HG03097 (cell line): Measurements from ENCODE around the gene SUN1.

Source experiments
- ATAC-seq: cut with Tn5 transposase; IDR thresholded peaks from one replicate; pipeline ENCODE4 v1.9.1; 2021; ENCODE audit not compliant: unreplicated experiment, low FRiP score

Gene SUN1

DNA sequence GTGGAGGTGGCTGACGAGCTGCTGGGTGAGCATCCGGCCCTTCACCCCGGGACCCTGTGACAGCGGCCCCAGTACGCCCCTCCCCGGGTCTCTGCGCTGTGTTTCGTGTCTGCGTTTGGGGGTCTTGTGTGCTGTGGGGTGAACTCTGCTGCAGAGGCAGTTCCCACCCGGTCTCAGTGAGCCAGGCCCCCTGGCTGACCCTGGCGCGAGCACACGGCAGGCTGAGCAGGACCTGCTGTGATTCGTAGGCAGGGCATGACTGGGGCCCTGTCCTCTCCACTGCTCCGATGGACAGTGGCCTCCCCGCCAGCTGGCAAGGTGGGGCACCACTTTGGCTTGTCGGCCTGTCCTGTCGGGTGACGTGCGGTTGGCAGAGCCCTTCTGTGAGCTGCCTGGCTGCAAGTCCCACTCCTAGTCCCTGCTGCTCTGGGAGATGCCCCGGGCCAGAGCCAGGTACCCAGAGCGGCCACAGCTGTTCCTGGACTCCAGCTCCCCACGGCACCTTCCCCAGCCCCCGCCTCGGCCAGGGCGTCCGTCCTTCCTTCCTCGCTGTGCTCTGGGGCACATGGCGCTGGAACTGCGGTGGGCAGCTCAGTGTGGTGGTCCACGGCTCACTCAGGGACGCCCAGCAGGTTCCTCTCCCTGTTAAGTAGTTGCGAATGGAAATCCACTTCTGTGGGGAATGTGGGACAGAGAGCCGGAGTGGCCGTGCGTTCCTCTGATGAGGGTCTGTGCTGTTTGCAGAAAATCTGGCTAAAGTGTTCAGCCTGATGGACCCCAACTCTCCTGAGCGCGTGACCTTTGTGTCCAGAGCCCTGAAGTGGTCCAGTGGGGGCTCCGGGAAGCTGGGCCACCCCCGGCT is 54.6 kb downstream of the SUN1 start:
- ATAC-seq: no peak

DNA sequence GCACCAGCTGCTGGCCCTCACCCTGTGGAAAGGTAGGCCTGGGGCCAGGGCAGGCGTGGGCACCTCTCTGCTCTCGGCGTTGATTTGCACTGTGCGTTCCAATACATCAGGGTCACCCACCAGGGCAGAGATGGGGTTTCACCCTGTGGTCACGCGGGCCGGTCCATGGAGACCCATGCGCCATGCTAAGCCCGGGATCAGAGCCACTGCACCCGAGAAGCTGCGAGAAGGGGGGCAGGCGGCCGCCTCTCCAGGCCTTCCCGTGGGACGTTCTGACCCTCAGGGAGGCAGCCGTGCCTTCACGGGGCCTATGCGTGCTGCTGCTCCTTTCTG is 55.2 kb downstream of the SUN1 start:
- ATAC-seq: no peak

DNA sequence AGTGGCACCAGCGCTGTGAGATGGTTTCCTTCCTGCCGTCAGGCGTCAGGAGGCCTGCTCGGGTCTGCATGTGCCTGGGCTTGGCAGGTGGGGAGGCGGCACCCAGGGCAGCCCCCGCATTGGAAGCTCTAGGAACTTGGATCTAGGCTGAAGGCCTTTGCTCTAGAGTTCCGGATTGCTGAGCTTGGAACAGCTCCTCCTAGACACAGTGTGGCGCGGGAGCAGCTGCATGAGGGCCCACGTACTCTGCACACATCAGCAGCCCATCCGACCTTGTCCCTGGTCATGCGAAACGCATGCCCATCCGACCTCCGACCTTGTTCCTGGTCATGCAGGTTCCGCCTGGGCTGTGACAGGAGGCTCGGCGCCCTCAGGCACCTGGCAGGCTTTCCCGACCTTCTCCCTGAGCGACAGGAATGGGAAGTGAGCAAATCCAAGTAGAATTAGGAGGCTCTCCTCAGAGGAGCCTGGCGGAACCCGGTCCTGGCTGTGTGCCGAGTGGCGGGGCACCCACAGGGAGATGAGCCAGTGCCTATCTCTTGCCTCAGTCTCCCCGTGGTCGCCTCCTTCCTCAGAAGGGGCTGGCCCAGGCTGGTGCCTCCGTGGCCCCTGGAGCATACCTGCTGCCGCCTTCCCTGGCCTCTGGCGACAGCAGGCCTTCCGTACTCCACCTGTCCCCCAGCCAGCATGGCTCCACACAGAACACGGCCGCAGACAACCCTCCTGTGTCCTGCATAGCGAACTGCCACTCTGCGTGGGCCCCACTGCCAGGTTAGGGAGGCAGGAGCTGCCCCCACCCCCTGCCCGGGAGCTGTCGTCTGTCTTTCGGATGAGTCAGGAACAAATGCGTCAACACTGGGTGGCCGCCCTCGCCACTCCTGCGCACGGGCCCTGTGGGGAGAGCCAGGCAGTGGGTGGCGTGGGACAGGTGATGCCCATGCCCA is 56.1 kb downstream of the SUN1 start:
- no peak for ATAC-seq

DNA sequence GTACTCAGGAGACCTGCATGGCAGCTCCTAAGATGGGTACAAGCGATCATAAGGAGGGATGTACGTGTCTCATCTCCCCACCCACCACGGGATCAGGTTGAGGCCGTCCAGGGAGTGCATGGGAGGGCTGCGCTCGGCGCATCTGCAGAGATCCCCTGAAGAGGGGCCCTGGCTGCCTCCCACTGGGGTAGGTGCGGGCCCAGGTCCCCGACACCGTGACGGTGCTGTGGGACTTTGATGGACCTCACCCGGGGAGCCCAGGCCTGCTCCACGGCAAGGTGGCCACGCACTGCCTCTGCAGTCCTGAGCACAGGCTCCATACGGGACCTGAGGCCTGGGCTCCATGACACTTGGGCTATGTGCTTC is 56.7 kb downstream of the SUN1 start:
- ATAC-seq: no peak

GRCh38 chr7:889391-889790 is 57.1 kb downstream of the SUN1 start:
- no peak for ATAC-seq

- no peak for ATAC-seq
Observed at GRCh38 chr7:890868-891267, 58.6 kb downstream of the SUN1 start.

- no peak for ATAC-seq
Observed at GRCh38 chr7:891291-891690, 59.0 kb downstream of the SUN1 start.

- no peak for ATAC-seq
Observed at GRCh38 chr7:891805-892204, 59.5 kb downstream of the SUN1 start.

GRCh38 chr7:892648-893593 is 60.6 kb downstream of the SUN1 start:
- no peak for ATAC-seq

DNA sequence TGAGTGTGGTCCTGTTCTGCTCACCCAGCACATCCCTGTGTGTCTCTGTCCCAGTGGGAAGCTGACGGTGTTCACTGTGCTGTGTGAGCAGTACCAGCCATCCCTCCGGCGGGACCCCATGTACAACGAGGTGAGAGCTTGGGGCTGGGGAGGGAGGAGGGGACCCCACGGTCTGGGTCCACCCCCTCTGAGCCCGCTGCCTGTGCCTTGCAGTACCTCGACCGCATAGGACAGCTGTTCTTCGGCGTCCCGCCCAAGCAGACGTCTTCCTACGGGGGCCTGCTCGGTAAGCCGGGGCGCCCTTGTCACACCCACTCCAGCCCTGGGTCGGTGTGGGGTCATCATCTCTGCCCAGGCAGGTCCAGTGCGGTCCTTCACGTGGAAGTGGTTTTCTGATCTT is 61.4 kb downstream of the SUN1 start:
- ATAC-seq: no peak

DNA sequence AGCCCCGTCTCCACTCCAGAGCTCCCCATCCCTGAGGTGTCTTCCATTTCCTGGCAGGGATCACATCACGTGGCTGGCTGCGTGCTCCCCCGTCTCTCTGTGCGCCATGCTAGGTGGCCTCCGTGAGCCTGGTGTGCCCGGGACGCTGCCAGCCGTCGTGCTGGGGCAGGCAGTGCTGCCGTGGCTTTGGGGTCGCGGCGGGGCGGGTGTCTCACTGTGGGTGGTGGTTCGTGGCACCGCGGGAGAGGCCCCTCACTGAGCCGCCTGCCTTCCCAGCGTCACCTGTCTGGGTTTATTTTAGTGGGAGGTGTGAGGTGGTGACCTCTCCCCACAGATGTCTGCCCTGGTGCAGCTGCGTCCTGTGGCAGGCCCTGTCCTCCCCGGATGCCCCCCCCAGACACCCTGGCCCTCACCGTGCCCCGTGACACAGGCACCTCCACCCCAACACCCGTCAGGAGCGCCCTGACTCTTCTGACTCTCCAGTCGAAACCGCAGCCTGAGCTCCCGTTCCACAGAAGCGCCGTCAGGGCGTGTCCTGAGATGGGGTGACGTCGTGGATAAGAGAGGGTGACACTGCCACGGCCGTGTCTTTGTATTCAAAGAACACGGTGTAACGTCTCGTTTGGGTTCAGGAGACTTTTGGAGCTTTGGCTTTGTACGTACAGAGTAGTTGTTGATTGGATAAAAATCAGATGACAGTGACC is 62.0 kb downstream of the SUN1 start:
- no peak for ATAC-seq

- ATAC-seq: no peak
Observed at GRCh38 chr7:894927-895450, 62.7 kb downstream of the SUN1 start.

- ATAC-seq: no peak
Observed at GRCh38 chr7:895451-896052, 63.3 kb downstream of the SUN1 start.

DNA sequence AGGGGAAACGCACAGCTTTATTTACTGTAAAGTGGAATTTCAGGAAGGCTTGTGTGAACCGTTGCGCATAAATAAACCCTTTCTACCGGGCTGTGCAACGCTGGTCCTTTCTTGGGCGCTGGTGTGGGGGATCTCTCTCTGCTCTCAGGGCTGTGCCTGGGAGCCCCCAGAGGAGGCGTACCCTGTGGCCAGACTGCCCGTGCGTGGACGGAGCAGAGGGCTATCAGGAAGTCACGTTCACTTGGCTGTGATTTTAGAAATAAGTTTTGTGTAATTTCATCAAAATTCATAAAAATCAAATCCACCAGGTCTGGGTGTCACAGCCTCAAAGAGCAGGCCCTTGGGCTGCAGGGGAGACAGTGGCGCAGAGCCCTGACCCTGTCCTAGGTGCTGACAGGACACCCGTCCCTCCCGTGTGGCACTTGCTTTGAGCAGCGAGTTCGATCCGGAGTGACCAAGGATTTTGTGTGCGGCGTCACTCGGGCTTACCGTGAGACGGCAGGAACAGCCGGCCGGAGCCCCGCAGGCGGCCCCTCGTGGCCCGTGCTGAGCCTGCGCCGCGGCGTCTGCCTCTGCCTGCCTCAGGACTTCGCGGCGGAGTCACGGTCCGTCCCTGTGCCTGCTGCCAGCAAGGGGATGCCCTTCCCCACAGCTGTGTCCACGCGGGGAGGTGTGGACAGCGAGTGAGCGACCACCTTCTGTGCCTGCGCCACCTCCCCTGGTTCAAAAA is 64.2 kb downstream of the SUN1 start:
- ATAC-seq: no peak

GRCh38 chr7:897086-897485 is 64.8 kb downstream of the SUN1 start:
- ATAC-seq: no peak

DNA sequence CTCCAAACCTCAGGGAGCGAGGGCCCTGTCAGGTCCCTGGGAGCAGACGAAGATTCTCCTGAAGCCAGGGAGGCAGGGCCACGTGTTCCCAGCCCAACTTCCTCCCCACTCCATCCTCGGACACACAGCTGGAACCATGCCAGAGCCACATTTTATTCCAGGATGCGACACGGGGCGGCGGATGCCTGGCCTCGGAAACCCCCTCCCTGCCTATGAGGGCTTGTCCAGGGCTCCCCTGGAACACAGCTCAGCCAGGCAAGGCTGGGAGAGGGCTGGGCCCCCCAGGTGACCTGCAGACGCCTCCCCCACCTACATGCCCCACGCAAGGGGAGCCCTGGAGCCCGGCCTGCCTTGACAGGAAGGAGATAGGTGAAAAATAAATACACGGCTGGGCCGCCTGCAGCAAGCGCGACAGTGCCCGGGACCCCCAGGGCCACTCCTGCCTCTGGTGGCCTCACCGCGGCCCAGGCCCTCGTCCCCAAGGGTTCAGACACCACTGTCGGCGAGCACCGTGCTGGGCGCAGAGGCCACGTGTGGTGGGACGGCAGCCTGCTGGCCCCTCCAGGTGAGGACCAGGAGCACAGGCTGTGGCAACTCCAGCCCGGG is 65.6 kb downstream of the SUN1 start:
- ATAC-seq: no peak

DNA sequence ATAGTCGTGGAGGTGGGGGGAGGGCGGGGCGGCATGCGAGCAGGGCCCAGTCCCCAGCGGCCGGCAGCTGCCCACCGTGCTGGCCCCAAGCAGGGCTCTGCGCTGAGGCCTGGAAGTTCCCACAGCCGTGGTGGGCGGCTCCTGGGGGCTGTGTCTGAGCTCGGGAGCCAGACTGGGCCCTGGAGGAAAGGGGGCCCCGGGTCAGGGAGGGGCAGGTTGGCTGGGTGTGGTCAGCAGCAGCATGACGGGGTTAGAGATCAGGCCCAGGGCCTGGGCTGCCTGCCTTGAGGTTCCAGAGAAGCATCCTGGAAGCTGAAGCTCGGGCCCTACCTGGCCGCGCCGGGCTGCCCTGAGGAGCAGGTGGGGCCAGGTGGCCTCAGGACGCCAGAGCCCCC is 66.2 kb downstream of the SUN1 start:
- no peak for ATAC-seq

GRCh38 chr7:898855-899681 is 66.8 kb downstream of the SUN1 start:
- no peak for ATAC-seq
